Endothelial cell (in vitro differentiated cells): Measurements from ENCODE around the gene MYO7B. TPM values are rescaled to one million over a fixed set of nuclear protein-coding genes. Genes with fewer than 3 reads are reported as not detected.

Source experiments
- DNase-seq: peaks from one replicate; pipeline ENCODE4 v3.0.0; 2021; ENCODE audit warnings: low spot score
- H3K27ac Mint-ChIP-seq: one replicate; pipeline ENCODE4 v1.8.0; 2021; ENCODE audit warnings: mixed read lengths, inconsistent platforms; ENCODE audit not compliant: unreplicated experiment
- H3K27me3 Mint-ChIP-seq: one replicate; pipeline ENCODE4 v1.8.0; 2021; ENCODE audit warnings: mild to moderate bottlenecking, moderate library complexity, mixed read lengths, inconsistent platforms; ENCODE audit not compliant: unreplicated experiment
- H3K36me3 Mint-ChIP-seq: one replicate; pipeline ENCODE4 v1.8.0; 2021; ENCODE audit warnings: mild to moderate bottlenecking, low read depth, mixed read lengths, inconsistent platforms; ENCODE audit not compliant: unreplicated experiment
- H3K4me1 Mint-ChIP-seq: one replicate; pipeline ENCODE4 v1.8.0; 2021; ENCODE audit warnings: mild to moderate bottlenecking, mixed read lengths, inconsistent platforms; ENCODE audit not compliant: unreplicated experiment
- H3K4me3 Mint-ChIP-seq: one replicate; pipeline ENCODE4 v1.8.0; 2021; ENCODE audit warnings: mild to moderate bottlenecking, mixed read lengths, inconsistent platforms; ENCODE audit not compliant: unreplicated experiment
- H3K9me3 Mint-ChIP-seq: one replicate; pipeline ENCODE4 v1.8.0; 2021; ENCODE audit warnings: mixed read lengths, inconsistent platforms; ENCODE audit not compliant: unreplicated experiment
- CTCF ChIP-seq: fragments of 200-600 bp; sonication (generic); IDR thresholded peaks from one replicate; pipeline ENCODE4 v1.5.0; 2021; ENCODE audit warnings: antibody characterized with exemption; ENCODE audit not compliant: unreplicated experiment
- total RNA-seq: library from RNA; stranded (reverse); fragmentation: NEBNext Ultra II Directional; extraction: Animal tissue kit (Norgen Biotek cat#: 25700); gene quantifications from one replicate; pipeline ENCODE4 v1.2.1, GENCODE V29; 2021; ENCODE audit not compliant: unreplicated experiment

The MYO7B gene
- total RNA-seq, 1 donor from 2014 or later, result 0.90 TPM

GRCh38 chr2:127619203-127619590 is 83.7 kb downstream of the MYO7B start:
- Mint-ChIP-seq H3K4me1 (no peaks in the 10 kb centered on the region), H3K27ac (no peak overlapping the region), H3K4me3 (no peak overlapping the region), H3K9me3 (no peaks in the 10 kb centered on the region), H3K36me3 (peaks cover 3% of the 10 kb centered on the region), H3K27me3 (peaks cover 2% of the 10 kb centered on the region)
- no peak for TF ChIP-seq CTCF
- no peak for DNase-seq

- Mint-ChIP-seq H3K9me3 (no peaks in the 10 kb centered on the region), H3K27ac (no peak overlapping the region), H3K36me3 (peaks cover 3% of the 10 kb centered on the region), H3K4me3 (no peak overlapping the region), H3K4me1 (no peaks in the 10 kb centered on the region), H3K27me3 (peaks cover 2% of the 10 kb centered on the region)
- TF ChIP-seq CTCF, result no peak
- DNase-seq, result no peak
These were observed 84.6 kb downstream of the MYO7B start for GRCh38 chr2:127619877-127620705.

- H3K9me3 Mint-ChIP-seq, result no peaks in the 10 kb centered on the region
- peaks cover 3% of the 10 kb centered on the region for H3K27me3 Mint-ChIP-seq
- H3K4me3 Mint-ChIP-seq, result no peak overlapping the region
- H3K4me1 Mint-ChIP-seq, result no peaks in the 10 kb centered on the region
- H3K27ac Mint-ChIP-seq, result no peak overlapping the region
- no peak for TF ChIP-seq CTCF
- H3K36me3 Mint-ChIP-seq, result peaks cover 4% of the 10 kb centered on the region
- no peak for DNase-seq
These were observed 85.4 kb downstream of the MYO7B start for GRCh38 chr2:127620866-127621265.

GRCh38 chr2:127621981-127622431 is 86.5 kb downstream of the MYO7B start:
- TF ChIP-seq CTCF, result no peak
- Mint-ChIP-seq H3K36me3 (peaks cover 7% of the 10 kb centered on the region), H3K4me1 (no peaks in the 10 kb centered on the region), H3K4me3 (no peak overlapping the region), H3K27ac (no peak overlapping the region), H3K9me3 (no peaks in the 10 kb centered on the region), H3K27me3 (peaks cover 7% of the 10 kb centered on the region)
- DNase-seq, result no peak
